Muscle of leg (tissue), 11 donors: ENCODE data around the gene CAD. TPM values are rescaled to one million over a fixed set of nuclear protein-coding genes. Genes with fewer than 3 reads are reported as not detected.

Source experiments
- DNase-seq: peaks from one replicate; pipeline ENCODE4 v3.0.0; 2013
- H3K27ac ChIP-seq: one replicate; pipeline ENCODE4 v1.5.1; 2013; ENCODE audit warnings: mild to moderate bottlenecking, low read length, control low read depth
- H3K27me3 ChIP-seq: one replicate; pipeline ENCODE4 v1.6.1; 2013; ENCODE audit warnings: low read length; ENCODE audit not compliant: control insufficient read depth, insufficient read depth
- H3K36me3 ChIP-seq: one replicate; pipeline ENCODE4 v1.6.1; 2013; ENCODE audit warnings: low read length; ENCODE audit not compliant: control insufficient read depth, insufficient read depth
- H3K4me1 ChIP-seq: one replicate; pipeline ENCODE4 v1.6.1; 2013; ENCODE audit warnings: low read length; ENCODE audit not compliant: control insufficient read depth, insufficient read depth
- H3K4me3 ChIP-seq: one replicate; pipeline ENCODE4 v1.5.1; 2013; ENCODE audit warnings: low read length, control low read depth
- H3K9me3 ChIP-seq: replicated peaks from 2 replicates; pipeline ENCODE4 v1.6.1; 2013; ENCODE audit warnings: low read depth, low read length; ENCODE audit not compliant: control insufficient read depth
- WGBS: methylation state at CpG from one replicate; pipeline ENCODE4 v1.1.5; 2013; ENCODE audit warnings: missing lambda C conversion rate; ENCODE audit not compliant: insufficient coverage; 5-methylcytosine and 5-hydroxymethylcytosine counted together
- polyA plus RNA-seq, 8 donors: library from polyadenylated mRNA; unstranded; fragments of 120-200 nt; gene quantifications; one replicate each; pipeline versions ENCODE4 v1.2.1 to v1.2.3, GENCODE V29; 2013; ENCODE audit warnings: inconsistent platforms in 1 of 8, low replicate concordance in 1 of 8; ENCODE audit not compliant: insufficient read length in 8 of 8, insufficient read depth in 1 of 8
- total RNA-seq: library from RNA; stranded (reverse); fragments of 120-200 nt; gene quantifications from one replicate; pipeline ENCODE4 v1.2.4, GENCODE V29; 2013

The CAD gene
- total and polyA plus RNA-seq, 9 donors, result 16.9 to 40.7 (median 32.5) TPM

- Histone ChIP-seq H3K36me3 (peaks cover 58% of the 10 kb centered on the region), H3K4me1 (peaks cover 9% of the 10 kb centered on the region), H3K27ac (no peak overlapping the region), H3K9me3 (no peaks in the 10 kb centered on the region), H3K4me3 (no peak overlapping the region), H3K27me3 (no peaks in the 10 kb centered on the region)
- 100% methylated on average over 1 of the region's 3 CpGs for WGBS
- no peak for DNase-seq
Measured at GRCh38 chr2:27221166-27221565, 4.0 kb downstream of the CAD start.

DNA sequence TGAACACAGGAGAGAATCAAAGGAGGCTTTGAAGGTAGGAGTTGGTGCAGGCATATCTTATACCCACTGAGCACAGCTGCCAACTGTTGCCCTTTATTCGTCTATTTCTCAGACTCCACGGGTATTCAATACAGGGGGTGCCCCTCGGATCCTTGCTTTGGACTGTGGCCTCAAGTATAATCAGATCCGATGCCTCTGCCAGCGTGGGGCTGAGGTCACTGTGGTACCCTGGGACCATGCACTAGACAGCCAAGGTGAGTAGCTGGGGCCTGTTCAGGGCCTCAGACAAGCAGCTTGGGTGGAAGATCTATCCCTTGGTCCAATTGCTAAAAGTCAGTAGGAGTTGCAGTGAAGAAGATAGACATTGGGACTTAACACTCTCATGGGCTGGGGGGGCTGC lies 5.2 kb downstream of the CAD start:
- H3K36me3 ChIP-seq, result peaks cover 69% of the 10 kb centered on the region
- H3K27ac ChIP-seq, result no peak overlapping the region
- H3K27me3 ChIP-seq, result no peaks in the 10 kb centered on the region
- H3K4me3 ChIP-seq, result no peak overlapping the region
- 87% methylated on average over 4 of the region's 5 CpGs for WGBS
- no peaks in the 10 kb centered on the region for H3K9me3 ChIP-seq
- H3K4me1 ChIP-seq, result peaks cover 6% of the 10 kb centered on the region
- DNase-seq, result no peak

- Histone ChIP-seq H3K4me1 (no peaks in the 10 kb centered on the region), H3K27me3 (no peaks in the 10 kb centered on the region), H3K36me3 (peaks cover 69% of the 10 kb centered on the region), H3K27ac (no peak overlapping the region), H3K9me3 (no peaks in the 10 kb centered on the region), H3K4me3 (no peak overlapping the region)
- WGBS, result 99% methylated on average over 5 of the region's 6 CpGs
- DNase-seq, result no peak
Measured at GRCh38 chr2:27223416-27223815, 6.2 kb downstream of the CAD start.

DNA sequence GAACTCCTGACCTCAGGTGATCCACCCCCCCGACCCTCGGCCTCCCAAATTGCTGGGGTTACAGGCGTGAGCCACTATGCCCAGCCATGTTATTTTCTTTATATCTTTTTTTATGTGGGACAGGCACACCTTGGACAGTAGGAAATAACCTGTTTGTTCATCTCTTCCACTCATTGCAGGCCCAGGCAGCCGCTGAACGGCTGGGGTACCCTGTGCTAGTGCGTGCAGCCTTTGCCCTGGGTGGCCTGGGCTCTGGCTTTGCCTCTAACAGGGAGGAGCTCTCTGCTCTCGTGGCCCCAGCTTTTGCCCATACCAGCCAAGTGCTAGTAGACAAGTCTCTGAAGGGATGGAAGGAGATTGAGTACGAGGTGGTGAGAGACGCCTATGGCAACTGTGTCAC lies 8.4 kb downstream of the CAD start:
- Histone ChIP-seq H3K27me3 (no peaks in the 10 kb centered on the region), H3K9me3 (no peaks in the 10 kb centered on the region), H3K4me3 (no peak overlapping the region), H3K4me1 (no peaks in the 10 kb centered on the region), H3K36me3 (peaks cover 59% of the 10 kb centered on the region), H3K27ac (no peak overlapping the region)
- WGBS, result 93% methylated on average over 6 of the region's 9 CpGs
- DNase-seq, result no peak

DNA sequence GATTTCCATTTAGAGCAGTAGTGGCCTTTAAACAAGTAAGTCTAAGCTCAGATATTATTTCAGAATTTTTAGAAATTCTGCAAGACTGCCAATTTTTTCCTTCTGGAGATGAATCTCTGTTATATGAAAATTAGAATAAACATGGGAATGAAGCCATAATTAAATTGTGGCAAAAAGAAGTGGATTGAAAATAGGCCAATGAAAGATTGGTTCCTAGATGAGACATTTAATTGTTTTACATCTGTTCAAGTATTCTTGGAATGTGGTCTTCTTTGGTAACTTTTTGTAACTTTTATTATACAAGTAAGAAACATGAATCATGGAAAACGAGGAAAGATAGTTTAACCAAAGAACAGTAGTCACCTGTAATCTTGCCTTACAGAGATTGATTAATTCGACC lies 10.3 kb downstream of the CAD start:
- Histone ChIP-seq H3K27ac (no peak overlapping the region), H3K4me1 (no peaks in the 10 kb centered on the region), H3K27me3 (no peaks in the 10 kb centered on the region), H3K36me3 (peaks cover 61% of the 10 kb centered on the region), H3K9me3 (no peaks in the 10 kb centered on the region), H3K4me3 (no peak overlapping the region)
- WGBS, result no CpG with 5 or more reads among the region's 2 CpGs
- no peak for DNase-seq

DNA sequence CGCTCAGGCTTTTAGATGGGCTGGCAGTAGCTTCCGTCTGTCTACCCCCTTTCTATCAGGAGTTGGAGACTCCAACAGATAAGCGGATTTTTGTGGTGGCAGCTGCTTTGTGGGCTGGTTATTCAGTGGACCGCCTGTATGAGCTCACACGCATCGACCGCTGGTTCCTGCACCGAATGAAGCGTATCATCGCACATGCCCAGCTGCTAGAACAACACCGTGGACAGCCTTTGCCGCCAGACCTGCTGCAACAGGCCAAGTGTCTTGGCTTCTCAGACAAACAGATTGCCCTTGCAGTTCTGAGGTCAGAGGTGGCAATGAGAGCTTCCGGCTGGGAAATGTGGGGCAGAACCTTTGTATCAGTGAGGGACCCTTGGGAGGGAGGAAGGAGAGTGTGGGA lies 14.8 kb downstream of the CAD start:
- Histone ChIP-seq H3K4me1 (no peaks in the 10 kb centered on the region), H3K9me3 (no peaks in the 10 kb centered on the region), H3K36me3 (peaks cover 62% of the 10 kb centered on the region), H3K27me3 (no peaks in the 10 kb centered on the region), H3K4me3 (no peak overlapping the region), H3K27ac (no peak overlapping the region)
- DNase-seq, result no peak
- WGBS, result 91% methylated on average over 11 of the region's 13 CpGs

- 89% methylated on average over 14 of the region's 14 CpGs for WGBS
- no peaks in the 10 kb centered on the region for H3K27me3 ChIP-seq
- H3K9me3 ChIP-seq, result no peaks in the 10 kb centered on the region
- peaks cover 72% of the 10 kb centered on the region for H3K36me3 ChIP-seq
- no peak for DNase-seq
- H3K4me1 ChIP-seq, result no peaks in the 10 kb centered on the region
- no peak overlapping the region for H3K4me3 ChIP-seq
- no peak overlapping the region for H3K27ac ChIP-seq
Measured at GRCh38 chr2:27233341-27233740, 16.2 kb downstream of the CAD start.

GRCh38 chr2:27236136-27236535 lies 19.0 kb downstream of the CAD start:
- H3K27me3 ChIP-seq, result no peaks in the 10 kb centered on the region
- DNase-seq, result no peak
- H3K4me1 ChIP-seq, result no peaks in the 10 kb centered on the region
- 94% methylated on average over 12 of the region's 12 CpGs for WGBS
- H3K27ac ChIP-seq, result no peak overlapping the region
- no peak overlapping the region for H3K4me3 ChIP-seq
- H3K36me3 ChIP-seq, result peaks cover 96% of the 10 kb centered on the region
- H3K9me3 ChIP-seq, result no peaks in the 10 kb centered on the region

DNA sequence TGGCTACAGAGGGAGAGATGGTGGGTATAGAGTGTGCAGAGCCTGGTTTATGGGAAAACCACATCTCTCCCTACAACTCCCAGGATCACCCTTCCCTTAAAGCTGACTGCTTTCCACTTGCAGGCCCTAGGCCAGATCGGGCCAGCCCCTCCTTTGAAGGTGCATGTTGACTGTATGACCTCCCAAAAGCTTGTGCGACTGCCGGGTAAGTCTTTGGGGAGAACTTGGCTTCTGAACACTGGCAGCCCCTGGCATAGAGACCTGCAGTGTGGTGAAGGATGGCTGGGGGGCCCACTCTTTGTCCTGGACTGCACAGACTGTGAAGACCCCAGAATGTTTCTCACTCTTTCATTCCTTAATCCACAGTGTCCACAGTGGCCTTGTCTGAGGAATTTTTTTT lies 19.5 kb downstream of the CAD start:
- H3K4me3 ChIP-seq, result no peak overlapping the region
- WGBS, result 96% methylated on average over 3 of the region's 3 CpGs
- no peaks in the 10 kb centered on the region for H3K27me3 ChIP-seq
- peaks cover 96% of the 10 kb centered on the region for H3K36me3 ChIP-seq
- H3K4me1 ChIP-seq, result no peaks in the 10 kb centered on the region
- no peaks in the 10 kb centered on the region for H3K9me3 ChIP-seq
- no peak overlapping the region for H3K27ac ChIP-seq
- no peak for DNase-seq

DNA sequence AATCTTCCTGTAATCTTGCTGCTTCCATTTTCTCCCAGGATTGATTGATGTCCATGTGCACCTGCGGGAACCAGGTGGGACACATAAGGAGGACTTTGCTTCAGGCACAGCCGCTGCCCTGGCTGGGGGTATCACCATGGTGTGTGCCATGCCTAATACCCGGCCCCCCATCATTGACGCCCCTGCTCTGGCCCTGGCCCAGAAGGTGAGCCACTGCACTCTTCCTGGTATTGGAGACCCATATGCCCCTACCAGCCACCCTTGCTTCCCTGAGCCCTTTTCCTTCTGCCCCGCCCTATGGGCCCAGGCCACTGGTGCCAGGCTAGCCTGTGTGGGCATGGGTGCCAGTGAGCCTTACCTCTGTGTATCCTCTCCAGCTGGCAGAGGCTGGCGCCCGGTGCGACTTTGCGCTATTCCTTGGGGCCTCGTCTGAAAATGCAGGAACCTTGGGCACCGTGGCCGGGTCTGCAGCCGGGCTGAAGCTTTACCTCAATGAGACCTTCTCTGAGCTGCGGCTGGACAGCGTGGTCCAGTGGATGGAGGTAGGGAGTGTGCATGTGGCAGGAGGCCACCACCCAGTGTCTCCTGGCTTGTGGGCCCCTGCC lies 20.3 kb downstream of the CAD start:
- Histone ChIP-seq H3K4me3 (no peak overlapping the region), H3K27ac (no peak overlapping the region), H3K4me1 (peaks cover 2% of the 10 kb centered on the region), H3K27me3 (no peaks in the 10 kb centered on the region), H3K36me3 (peaks cover 96% of the 10 kb centered on the region), H3K9me3 (no peaks in the 10 kb centered on the region)
- no peak for DNase-seq
- WGBS, result 96% methylated on average over 14 of the region's 15 CpGs

GRCh38 chr2:27238976-27239375 lies 21.8 kb downstream of the CAD start:
- no peaks in the 10 kb centered on the region for H3K9me3 ChIP-seq
- no peaks in the 10 kb centered on the region for H3K27me3 ChIP-seq
- peaks cover 96% of the 10 kb centered on the region for H3K36me3 ChIP-seq
- DNase-seq, result no peak
- H3K4me3 ChIP-seq, result no peak overlapping the region
- H3K4me1 ChIP-seq, result peaks cover 8% of the 10 kb centered on the region
- 89% methylated on average over 5 of the region's 8 CpGs for WGBS
- no peak overlapping the region for H3K27ac ChIP-seq
